OCI-LY7 (cell line): ENCODE results near the gene RAB6A.

Experiments used
- EZH2phosphoT487 ChIP-seq: fragments of 200-600 bp; sonication (generic); IDR thresholded peaks from 2 replicates; pipeline ENCODE4 v1.6.1; 2018; ENCODE audit warnings: low read depth, borderline replicate concordance, mild to moderate bottlenecking, mixed run types, antibody characterized with exemption, low read length, moderate library complexity, mixed read lengths
- TF ChIP-seq, protein P1 (sequence below): fragments of 200-600 bp; sonication (generic); conservative IDR thresholded peaks from 2 replicates; pipeline ENCODE4 v1.5.1; 2014; ENCODE audit warnings: mild to moderate bottlenecking, antibody characterized with exemption, low read length, moderate library complexity, mixed read lengths

DNA sequence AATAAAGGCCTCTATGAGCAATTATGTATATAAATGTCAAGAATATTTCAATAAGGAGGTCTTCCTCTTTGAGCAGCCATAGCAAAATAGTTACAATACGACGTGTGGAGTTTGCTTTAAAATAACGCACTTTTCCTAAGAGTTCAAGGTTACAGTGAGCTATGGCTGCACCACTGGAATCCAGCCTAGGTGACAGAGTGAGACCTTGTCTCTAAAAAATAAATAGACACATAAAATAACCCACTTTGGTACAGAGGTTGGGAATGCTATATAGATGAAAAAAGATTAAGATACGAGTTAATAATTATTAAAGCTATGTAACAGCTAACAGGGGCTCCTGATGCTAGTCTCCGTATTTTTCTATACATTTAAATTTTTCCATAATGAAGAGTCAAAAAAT lies 12.6 kb downstream of the RAB6A start:
- TF ChIP-seq, protein P1, sequence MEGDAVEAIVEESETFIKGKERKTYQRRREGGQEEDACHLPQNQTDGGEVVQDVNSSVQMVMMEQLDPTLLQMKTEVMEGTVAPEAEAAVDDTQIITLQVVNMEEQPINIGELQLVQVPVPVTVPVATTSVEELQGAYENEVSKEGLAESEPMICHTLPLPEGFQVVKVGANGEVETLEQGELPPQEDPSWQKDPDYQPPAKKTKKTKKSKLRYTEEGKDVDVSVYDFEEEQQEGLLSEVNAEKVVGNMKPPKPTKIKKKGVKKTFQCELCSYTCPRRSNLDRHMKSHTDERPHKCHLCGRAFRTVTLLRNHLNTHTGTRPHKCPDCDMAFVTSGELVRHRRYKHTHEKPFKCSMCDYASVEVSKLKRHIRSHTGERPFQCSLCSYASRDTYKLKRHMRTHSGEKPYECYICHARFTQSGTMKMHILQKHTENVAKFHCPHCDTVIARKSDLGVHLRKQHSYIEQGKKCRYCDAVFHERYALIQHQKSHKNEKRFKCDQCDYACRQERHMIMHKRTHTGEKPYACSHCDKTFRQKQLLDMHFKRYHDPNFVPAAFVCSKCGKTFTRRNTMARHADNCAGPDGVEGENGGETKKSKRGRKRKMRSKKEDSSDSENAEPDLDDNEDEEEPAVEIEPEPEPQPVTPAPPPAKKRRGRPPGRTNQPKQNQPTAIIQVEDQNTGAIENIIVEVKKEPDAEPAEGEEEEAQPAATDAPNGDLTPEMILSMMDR = no peak
- no peak for TF ChIP-seq EZH2phosphoT487
